Measurements from ENCODE around the gene ATP2B2. TPM values are rescaled to one million over a fixed set of nuclear protein-coding genes. Genes with fewer than 3 reads are reported as not detected.

Gene ATP2B2
- total RNA-seq, 1 experiment from 2014 or later = not detected

DNA sequence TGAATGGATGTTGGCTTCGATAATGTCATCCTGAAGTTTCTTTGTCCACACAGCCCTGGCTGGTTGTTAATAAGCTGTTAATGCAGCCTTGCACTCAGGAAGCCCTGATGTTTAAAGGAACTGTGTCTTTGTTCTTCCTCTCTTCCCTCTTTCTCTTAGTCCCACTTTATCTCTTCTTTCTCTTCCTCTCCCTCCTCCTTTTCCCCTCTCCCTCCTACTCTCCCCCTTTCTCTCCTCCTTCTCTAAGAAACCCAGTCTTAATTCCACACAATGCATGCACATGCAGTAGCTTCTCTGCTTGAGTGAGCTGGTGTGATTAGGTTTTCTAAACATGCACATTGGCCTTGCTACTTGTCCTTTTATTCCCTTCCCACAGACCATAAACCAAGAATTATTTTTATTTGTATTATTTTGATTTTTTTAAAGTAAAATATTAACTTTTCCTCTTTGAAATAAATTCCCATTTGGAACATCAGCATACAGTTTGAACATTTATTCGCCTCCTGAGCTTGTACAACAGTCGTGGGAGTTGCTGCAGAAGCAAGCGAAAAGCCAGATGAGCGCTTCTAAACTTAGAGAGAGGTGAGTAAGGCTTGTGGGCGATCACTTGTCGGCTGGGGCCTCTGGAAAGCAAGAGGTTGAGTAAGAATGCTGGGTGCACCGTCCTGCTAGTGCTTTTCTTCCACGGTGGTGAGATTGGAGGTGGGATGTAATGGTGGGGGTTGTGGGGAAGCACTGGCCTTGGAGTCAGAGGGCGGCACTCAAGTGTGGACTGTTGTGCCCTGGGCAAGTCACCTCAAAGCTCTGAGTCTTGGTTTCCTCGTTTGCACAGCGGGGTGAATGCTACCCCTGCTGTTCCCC lies 219.9 kb downstream of the ATP2B2 start:
- H3K27ac Mint-ChIP-seq (ENCODE audit: unreplicated experiment) = no peak overlapping the region
- TF ChIP-seq, protein P1, sequence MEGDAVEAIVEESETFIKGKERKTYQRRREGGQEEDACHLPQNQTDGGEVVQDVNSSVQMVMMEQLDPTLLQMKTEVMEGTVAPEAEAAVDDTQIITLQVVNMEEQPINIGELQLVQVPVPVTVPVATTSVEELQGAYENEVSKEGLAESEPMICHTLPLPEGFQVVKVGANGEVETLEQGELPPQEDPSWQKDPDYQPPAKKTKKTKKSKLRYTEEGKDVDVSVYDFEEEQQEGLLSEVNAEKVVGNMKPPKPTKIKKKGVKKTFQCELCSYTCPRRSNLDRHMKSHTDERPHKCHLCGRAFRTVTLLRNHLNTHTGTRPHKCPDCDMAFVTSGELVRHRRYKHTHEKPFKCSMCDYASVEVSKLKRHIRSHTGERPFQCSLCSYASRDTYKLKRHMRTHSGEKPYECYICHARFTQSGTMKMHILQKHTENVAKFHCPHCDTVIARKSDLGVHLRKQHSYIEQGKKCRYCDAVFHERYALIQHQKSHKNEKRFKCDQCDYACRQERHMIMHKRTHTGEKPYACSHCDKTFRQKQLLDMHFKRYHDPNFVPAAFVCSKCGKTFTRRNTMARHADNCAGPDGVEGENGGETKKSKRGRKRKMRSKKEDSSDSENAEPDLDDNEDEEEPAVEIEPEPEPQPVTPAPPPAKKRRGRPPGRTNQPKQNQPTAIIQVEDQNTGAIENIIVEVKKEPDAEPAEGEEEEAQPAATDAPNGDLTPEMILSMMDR (IDR thresholded peaks at IDR 0.05; ENCODE audit: unreplicated experiment) = no peak
- BruUV-seq (replicated peaks) = no TSS peak
- H3K4me3 Mint-ChIP-seq (ENCODE audit: low read depth, unreplicated experiment) = no peak overlapping the region
- no peaks in the 10 kb centered on the region for H3K4me1 Mint-ChIP-seq (ENCODE audit: low read depth, unreplicated experiment)
- CTCF ChIA-PET = no interaction called here
- peaks cover 38% of the 10 kb centered on the region for H3K36me3 Mint-ChIP-seq (ENCODE audit: insufficient read depth, unreplicated experiment)
- no peaks in the 10 kb centered on the region for H3K9me3 Mint-ChIP-seq (ENCODE audit: low read depth, unreplicated experiment)
- no peaks in the 10 kb centered on the region for H3K27me3 Mint-ChIP-seq (ENCODE audit: unreplicated experiment)
- no peak for DNase-seq
- intact Hi-C loops (cut with micrococcal nuclease; ENCODE audit: unreplicated experiment) = no loop called here

DNA sequence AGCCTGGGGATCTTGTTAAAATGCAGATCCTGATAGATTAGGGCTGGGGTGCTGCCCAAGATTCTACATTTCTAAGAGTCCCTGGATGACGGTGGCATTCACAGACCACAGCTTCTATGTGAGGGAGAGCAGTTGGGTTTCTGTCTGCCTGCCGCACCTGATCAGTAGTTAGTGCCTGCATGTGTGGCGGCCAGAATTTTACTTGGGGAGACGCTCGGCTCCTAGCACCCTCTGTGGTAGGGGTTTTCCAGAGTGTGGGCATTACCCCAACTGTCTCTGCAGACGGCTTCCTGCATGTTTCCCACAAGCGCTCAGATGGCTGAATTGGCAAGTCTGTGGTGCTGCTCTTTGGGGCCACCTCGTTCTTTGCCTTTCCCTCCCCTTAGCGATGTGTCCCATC lies 220.9 kb downstream of the ATP2B2 start:
- Mint-ChIP-seq H3K36me3 (ENCODE audit: insufficient read depth, unreplicated experiment) (peaks cover 29% of the 10 kb centered on the region), H3K27me3 (ENCODE audit: unreplicated experiment) (no peaks in the 10 kb centered on the region), H3K9me3 (ENCODE audit: low read depth, unreplicated experiment) (no peaks in the 10 kb centered on the region), H3K27ac (ENCODE audit: unreplicated experiment) (no peak overlapping the region), H3K4me3 (ENCODE audit: low read depth, unreplicated experiment) (no peak overlapping the region), H3K4me1 (ENCODE audit: low read depth, unreplicated experiment) (no peaks in the 10 kb centered on the region)
- DNase-seq = no peak
- BruUV-seq (replicated peaks) = no TSS peak
- intact Hi-C loops (cut with micrococcal nuclease; ENCODE audit: unreplicated experiment) = no loop called here
- TF ChIP-seq, protein P1 (IDR thresholded peaks at IDR 0.05; ENCODE audit: unreplicated experiment) = no peak
- CTCF ChIA-PET = no interaction called here

DNA sequence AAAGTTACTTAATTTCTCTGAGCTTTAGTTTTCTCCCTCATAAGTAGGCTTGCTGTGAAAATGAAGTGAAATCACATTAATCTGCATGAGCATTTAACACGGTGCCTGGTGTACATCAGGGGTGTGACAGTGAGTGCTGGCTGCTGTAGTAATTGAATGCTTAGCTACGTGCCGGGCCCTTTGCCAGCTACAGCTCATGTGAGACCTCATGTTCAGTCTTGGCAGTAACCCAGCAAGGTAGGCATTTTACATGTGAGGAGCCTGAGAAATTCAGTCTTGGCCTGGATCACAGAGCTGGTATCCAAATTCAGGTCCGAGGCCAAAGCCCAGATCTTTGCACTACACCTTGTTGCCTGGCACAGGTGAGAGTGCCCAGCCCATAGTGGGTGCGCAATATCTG lies 221.7 kb downstream of the ATP2B2 start:
- CTCF ChIA-PET = no interaction called here
- intact Hi-C loops (cut with micrococcal nuclease; ENCODE audit: unreplicated experiment) = no loop called here
- Mint-ChIP-seq H3K4me3 (ENCODE audit: low read depth, unreplicated experiment) (no peak overlapping the region), H3K27me3 (ENCODE audit: unreplicated experiment) (no peaks in the 10 kb centered on the region), H3K4me1 (ENCODE audit: low read depth, unreplicated experiment) (no peaks in the 10 kb centered on the region), H3K36me3 (ENCODE audit: insufficient read depth, unreplicated experiment) (peaks cover 26% of the 10 kb centered on the region), H3K9me3 (ENCODE audit: low read depth, unreplicated experiment) (no peaks in the 10 kb centered on the region), H3K27ac (ENCODE audit: unreplicated experiment) (no peak overlapping the region)
- no TSS peak for BruUV-seq (replicated peaks)
- no peak for DNase-seq
- TF ChIP-seq, protein P1 (IDR thresholded peaks at IDR 0.05; ENCODE audit: unreplicated experiment) = no peak

DNA sequence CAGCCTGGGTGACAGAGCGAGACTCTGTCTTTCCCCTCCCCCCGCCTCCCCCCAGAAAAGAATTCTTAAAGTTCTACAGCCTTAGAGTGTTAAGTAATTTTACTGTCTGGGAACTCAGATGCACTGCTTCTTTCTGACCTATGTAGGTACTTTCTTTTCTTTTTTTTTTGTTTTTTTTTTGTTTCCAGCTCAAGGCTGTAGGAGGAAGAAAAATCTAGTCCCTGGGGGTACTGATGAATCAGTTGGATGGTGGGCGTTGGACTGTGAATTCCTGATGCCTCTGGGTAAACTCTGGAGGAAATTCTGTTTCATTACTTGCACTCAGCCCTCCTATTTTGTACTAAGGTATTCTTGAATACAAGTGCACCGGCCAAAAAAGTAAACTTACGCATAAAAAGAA lies 223.4 kb downstream of the ATP2B2 start:
- Mint-ChIP-seq H3K36me3 (ENCODE audit: insufficient read depth, unreplicated experiment) (peaks cover 30% of the 10 kb centered on the region), H3K4me3 (ENCODE audit: low read depth, unreplicated experiment) (no peak overlapping the region), H3K27ac (ENCODE audit: unreplicated experiment) (no peak overlapping the region), H3K4me1 (ENCODE audit: low read depth, unreplicated experiment) (no peaks in the 10 kb centered on the region), H3K27me3 (ENCODE audit: unreplicated experiment) (no peaks in the 10 kb centered on the region), H3K9me3 (ENCODE audit: low read depth, unreplicated experiment) (no peaks in the 10 kb centered on the region)
- DNase-seq = no peak
- intact Hi-C loops (cut with micrococcal nuclease; ENCODE audit: unreplicated experiment) = no loop called here
- TF ChIP-seq, protein P1 (IDR thresholded peaks at IDR 0.05; ENCODE audit: unreplicated experiment) = no peak
- no TSS peak for BruUV-seq (replicated peaks)
- CTCF ChIA-PET = no interaction called here
